GM23248 (cell line): ENCODE measurements around the gene AGBL5.

Experiments used
- EZH2 ChIP-seq: fragments of 200-600 bp; sonication (generic); IDR thresholded peaks from 2 replicates; pipeline ENCODE4 v1.6.1; 2018; ENCODE audit warnings: antibody characterized with exemption, mild to moderate bottlenecking; ENCODE audit not compliant: insufficient read depth, poor library complexity, severe bottlenecking
- EZH2phosphoT487 ChIP-seq: fragments of 200-600 bp; sonication (generic); IDR thresholded peaks from 2 replicates; pipeline ENCODE4 v1.6.1; 2018; ENCODE audit warnings: antibody characterized with exemption, moderate library complexity, mild to moderate bottlenecking, low read depth; ENCODE audit not compliant: insufficient read depth

DNA sequence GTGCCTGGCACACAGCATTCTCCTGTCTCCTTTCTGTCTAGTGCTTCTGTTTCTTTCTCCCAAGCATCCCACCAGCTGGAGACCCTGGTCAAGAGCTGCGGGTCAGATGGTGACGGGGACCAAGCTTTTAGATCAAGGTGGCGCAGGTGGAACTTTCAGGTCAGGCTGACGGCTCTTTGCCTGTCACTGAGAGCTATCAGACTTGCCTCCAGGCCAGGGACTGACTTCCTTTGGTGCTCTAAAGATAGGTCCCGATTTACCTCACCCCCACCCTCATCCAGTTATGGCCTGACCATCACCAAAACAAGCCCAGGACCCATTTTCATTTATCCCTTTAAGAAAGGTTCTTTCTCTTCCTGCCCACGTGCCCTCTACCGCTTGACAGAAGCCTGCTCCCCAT, 25.8 kb downstream of the AGBL5 start:
- no peak for TF ChIP-seq EZH2phosphoT487
- no peak for TF ChIP-seq EZH2
